Activated naive CD4-positive, alpha-beta T cell treated with anti-CD3 and anti-CD28 coated beads, Interleukin-2, amount 50 U/mL, for 72 hours (primary cell): ENCODE data around the gene RNF144B. TPM values are rescaled to one million over a fixed set of nuclear protein-coding genes. Genes with fewer than 3 reads are reported as not detected.
"Not testable (repeated sequence)": the region's sequence is repeated elsewhere in the genome, so short reads cannot be mapped to it uniquely, and the experiment has no call there.

Experiments
- ATAC-seq, 2 donors: fragments of 150-1000 bp; cut with Tn5 transposase; 2 replicates each; pipeline ENCODE4 v1.10.0; 2021; ENCODE audit warnings: mild to moderate bottlenecking in 2 of 2, moderate library complexity in 2 of 2
- DNase-seq, 2 donors: peaks; one replicate each; pipeline ENCODE4 v3.0.0; 2021 to 2022; ENCODE audit warnings: low spot score in 2 of 2
- H3K27ac Mint-ChIP-seq, 2 donors: one replicate each; pipeline ENCODE4 v1.8.0; 2022; ENCODE audit warnings: mild to moderate bottlenecking in 2 of 2, mixed read lengths in 2 of 2
- H3K36me3 Mint-ChIP-seq, 2 donors: one replicate each; pipeline ENCODE4 v1.8.0; 2022; ENCODE audit warnings: mixed read lengths in 2 of 2
- H3K9me3 Mint-ChIP-seq, 2 donors: one replicate each; pipeline ENCODE4 v1.8.0; 2022; ENCODE audit warnings: mixed read lengths in 2 of 2
- total RNA-seq, 2 donors: library from RNA; stranded (reverse); gene quantifications; one replicate each; pipeline ENCODE4 v1.2.3, GENCODE V29; 2022

The RNF144B gene
- total RNA-seq, result under 1 TPM; 0.91 to 0.95 TPM

DNA sequence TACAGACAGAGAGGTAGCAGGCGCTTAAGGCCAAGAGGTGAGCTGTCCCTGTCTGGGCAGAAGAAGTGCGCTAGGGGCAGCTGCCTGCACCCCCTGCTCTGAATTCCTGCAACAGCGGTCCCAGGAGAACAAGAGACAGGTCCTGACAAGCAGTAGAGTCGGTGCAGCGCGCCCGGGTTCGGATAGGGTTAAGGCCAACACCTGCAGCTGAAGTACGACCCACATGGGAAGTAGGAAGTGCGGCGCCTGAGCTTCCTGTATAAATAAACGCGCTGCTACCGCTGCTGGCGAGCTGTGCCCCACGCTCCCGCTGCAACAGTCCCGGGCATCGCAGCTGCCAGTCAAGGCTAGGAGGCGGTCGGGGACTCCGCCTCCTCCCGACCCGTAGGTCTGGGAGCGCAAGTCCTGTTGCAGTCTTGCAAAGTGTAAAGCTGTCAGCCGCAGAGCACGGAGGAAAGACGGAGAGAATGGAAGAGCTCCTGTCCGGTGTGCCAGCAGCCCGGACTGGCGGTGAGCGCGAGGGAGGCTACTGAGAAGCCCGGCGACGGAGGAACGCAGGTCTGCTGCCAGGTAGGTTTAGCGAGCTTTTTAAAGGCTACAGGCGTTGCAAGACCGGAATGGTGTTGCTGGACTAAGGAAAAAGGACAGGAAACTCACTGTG is at the start of gene RNF144B:
RNF144B (plus strand) TSS at position 290 of the 661 bp plus-strand sequence. CDS start 12,185 bp downstream, outside the sequence.
- Mint-ChIP-seq H3K9me3 (no peaks in the 10 kb centered on the region), H3K27ac (peak within 1 kb of the TSS in 1 of 2 donors; percentile 77)
- peak; percentile 93 to 97 for ATAC-seq

DNA sequence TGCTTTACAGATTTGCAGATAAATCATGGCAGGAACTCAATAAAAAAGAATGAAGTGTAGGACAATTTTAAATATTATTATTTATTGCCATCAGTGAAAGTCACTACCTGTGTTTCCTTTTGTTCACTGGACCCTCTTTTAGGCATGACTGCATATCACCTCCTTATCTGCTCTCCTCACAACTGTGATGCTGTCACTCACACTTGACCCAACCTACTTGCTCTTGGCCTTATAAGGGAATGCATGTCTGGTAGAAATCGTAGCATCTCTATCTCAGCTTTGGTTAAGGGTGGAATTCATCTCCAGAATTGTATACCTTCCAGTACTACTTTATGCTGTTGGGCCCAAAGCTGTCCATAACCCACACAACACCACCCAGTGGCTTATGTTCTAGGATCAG is 47.6 kb upstream of the RNF144B start:
- no peak for DNase-seq
- no peak overlapping the region for H3K27ac Mint-ChIP-seq
- H3K36me3 Mint-ChIP-seq, result no peaks in the 10 kb centered on the region
- H3K9me3 Mint-ChIP-seq, result no peaks in the 10 kb centered on the region
- ATAC-seq, result no peak

More for the DNA sequence above, at the start of gene RNF144B:
- DNase-seq, result peak; percentile 53 to 76
- peaks cover 0 to 11% of the 10 kb centered on the region in 2 donors for H3K36me3 Mint-ChIP-seq

DNA sequence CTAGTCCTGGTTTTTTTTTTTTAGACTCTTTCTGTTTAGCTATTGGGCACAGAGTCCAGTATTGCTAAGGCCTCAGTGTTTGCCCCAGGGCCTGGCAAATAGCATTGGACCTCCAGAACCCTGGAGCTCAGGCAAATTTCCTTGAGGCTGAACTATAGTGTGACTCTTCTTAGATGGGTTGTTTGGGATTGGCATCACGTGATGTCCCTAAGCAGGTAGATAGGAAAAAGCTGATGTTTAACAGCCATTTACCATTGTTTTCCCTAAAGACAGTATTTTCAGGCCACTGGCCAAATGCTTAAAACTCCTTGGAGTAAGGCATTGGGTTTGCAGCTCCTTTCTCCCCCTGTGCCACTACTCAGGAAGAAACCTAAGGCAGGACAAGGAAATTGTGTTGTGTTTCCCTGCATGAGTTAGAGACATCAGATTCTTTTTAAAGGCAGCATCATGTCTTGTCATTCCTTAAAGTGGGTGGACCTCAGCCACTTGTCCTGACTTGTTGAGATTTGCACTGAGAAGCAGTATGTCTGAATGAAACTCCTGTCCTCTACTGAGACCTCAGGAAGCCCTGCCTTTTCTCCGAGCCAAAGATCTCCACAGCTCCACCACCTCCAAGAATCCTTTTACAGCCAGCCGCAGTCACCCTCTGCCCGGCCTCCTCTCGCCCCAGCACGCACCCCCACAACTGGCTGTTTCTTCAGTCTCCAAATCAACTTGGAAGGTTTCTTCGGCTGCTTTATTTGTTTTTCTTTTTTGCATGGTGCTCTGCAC is 46.2 kb upstream of the RNF144B start:
- Mint-ChIP-seq H3K36me3 (no peaks in the 10 kb centered on the region), H3K27ac (no peak overlapping the region), H3K9me3 (no peaks in the 10 kb centered on the region)
- DNase-seq (no peak), ATAC-seq (no peak)

DNA sequence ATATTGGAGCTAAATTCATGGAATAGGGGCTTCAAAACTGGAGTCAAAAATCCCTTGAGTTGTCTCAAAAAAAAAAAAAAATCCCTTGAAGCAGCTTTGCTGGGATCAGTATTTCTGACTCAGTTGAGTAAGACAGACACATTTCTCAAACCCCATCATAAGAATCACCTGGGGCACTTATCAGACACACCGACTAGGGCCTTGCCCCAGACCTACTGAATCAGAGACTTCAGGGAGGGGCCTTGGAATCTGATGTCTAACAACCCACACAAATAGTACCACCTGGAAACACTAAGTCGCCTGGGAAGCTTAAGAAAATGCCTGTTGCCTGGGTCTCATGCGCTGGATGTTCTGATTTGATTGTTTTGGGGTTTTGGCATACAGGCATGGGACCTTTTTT is 44.9 kb upstream of the RNF144B start:
- DNase-seq, result no peak
- Mint-ChIP-seq H3K36me3 (no peaks in the 10 kb centered on the region), H3K9me3 (no peaks in the 10 kb centered on the region), H3K27ac (no peak overlapping the region)
- peak in 1 of 2 donors; percentile 24 for ATAC-seq

DNA sequence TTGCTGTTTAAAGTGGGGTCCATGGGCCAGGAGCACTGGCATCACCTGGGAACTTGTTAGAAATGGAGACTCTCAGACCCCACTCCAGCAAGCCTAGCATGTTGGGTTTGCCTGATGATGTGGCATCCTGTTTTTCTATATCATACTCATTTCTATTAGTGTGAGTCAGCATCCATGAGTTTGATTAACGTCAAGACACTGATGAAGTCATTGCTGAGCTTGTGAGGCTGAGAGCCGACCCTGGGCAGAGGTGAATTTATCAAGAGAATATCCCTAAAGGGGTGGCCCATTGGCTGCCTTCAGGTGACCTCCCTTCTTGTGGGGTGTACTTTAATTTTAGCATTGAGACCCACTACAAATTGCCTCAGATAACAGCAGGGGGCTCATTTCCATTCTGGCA is 43.4 kb upstream of the RNF144B start:
- ATAC-seq, result peak; percentile 50 to 92
- peak in 1 of 2 donors; percentile 18 for DNase-seq
- no peak overlapping the region for H3K27ac Mint-ChIP-seq
- no peaks in the 10 kb centered on the region for H3K36me3 Mint-ChIP-seq
- no peaks in the 10 kb centered on the region for H3K9me3 Mint-ChIP-seq

DNA sequence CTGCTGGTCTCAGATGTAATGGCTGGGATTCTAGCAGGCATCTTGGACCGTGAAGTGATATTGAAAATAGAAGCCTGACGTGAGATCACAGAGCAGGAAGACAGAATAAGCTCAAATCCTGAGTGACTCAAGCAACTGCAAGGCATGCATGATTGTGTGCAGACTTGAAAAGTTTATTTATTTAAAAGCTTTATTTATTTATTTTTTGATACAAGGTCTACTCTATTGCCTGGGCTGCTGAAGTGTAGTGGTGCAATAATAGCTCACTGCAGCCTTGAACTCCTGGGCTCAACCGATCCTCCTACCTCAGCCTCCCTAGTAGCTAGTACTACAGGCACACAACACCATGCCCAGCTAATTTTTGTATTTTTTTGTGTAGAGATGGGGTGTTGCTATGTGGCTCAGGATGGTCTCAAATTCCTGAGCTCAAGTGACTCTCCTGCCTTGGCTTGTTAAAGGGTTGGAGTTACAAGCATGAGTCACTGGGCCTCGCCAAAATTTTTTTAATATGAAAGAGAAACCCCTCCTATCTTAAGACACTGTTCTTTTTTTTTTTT is 40.1 kb upstream of the RNF144B start:
- Mint-ChIP-seq H3K9me3 (no peaks in the 10 kb centered on the region), H3K36me3 (no peaks in the 10 kb centered on the region), H3K27ac (no peak overlapping the region)
- ATAC-seq (no peak), DNase-seq (no peak)

DNA sequence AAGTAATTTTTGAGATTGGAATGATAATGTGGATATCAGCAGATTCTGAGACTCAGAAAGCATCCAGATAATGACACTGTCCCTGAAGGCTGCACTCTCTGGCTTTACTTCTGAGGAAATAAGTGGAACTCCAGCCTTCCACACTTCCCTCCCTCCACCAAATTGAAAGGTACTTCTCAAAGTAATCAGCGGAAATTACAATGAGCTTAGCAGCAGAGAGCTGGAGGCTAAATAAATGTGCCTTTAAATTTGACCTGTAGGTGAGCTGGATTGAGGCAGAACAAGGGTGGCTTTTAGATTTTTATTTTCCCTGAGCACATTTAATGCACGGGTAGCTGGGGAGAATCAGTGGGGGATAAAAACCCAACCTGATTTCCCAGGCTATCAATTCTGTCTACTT is 39.3 kb upstream of the RNF144B start:
- ATAC-seq (no peak), DNase-seq (no peak)
- Mint-ChIP-seq H3K36me3 (no peaks in the 10 kb centered on the region), H3K27ac (no peak overlapping the region), H3K9me3 (no peaks in the 10 kb centered on the region)

DNA sequence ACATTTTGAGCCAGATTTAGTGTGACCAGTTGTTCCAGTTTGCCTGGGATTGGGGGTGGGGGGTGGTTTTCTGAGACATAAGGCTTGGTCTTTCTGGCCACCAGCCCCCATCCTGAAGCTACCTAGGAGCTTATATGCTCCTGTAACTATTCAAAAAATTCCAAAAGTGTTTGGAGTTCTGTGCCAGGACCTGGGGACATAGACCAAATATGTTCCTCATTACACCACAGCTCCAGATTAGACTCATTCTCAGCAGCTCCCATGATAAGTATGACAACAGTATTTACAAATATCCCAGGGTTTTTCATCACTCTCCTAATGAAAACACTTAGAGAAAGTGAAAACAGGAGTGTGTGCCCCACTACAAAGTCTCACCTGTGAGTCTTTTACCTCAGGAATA is 37.8 kb upstream of the RNF144B start:
- Mint-ChIP-seq H3K36me3 (no peaks in the 10 kb centered on the region), H3K9me3 (no peaks in the 10 kb centered on the region), H3K27ac (no peak overlapping the region)
- ATAC-seq, result no peak
- no peak for DNase-seq

DNA sequence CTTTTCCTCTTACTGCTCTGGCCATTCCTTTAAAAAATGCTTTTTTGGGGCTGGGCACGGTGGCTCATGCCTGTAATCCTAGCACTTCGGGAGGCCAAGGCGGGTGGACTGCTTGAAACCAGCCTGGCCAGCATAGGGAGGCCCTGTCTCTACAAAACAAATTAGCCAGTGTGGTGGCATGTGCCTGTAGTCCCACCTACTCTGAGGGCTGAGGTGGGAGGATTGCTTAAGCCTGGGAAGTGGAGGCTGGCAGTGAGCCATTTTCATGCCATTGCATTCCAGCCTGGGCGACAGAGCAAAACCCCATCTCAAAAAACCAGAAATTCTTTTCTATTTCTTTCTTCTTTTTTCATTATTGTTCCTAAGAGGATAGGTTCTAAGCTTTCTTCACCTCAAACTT is 36.9 kb upstream of the RNF144B start:
- no peak for ATAC-seq
- Mint-ChIP-seq H3K27ac (no peak overlapping the region), H3K36me3 (peaks cover 0 to 2% of the 10 kb centered on the region in 2 donors), H3K9me3 (no peaks in the 10 kb centered on the region)
- no peak for DNase-seq

DNA sequence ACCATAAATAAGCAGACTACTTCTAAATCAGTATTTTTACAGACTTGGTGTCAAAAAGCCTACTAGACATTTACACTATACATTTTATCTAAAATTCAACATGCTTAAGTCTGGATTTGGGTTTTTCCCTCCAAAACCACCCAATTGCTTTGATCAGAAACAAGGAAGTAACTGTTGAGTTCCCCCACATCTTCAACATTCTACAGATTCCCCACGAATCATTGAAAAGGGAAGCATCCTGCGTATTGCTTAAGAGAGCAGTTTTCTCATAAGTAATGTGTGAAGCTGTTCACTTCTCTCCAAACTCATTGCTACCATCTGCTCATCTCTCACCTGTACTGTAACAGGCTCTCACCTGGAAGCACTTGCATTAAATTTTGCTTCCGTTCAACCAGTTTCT is 36.4 kb upstream of the RNF144B start:
- Mint-ChIP-seq H3K27ac (no peak overlapping the region), H3K9me3 (no peaks in the 10 kb centered on the region), H3K36me3 (peaks cover 0 to 6% of the 10 kb centered on the region in 2 donors)
- no peak for ATAC-seq
- DNase-seq, result no peak

DNA sequence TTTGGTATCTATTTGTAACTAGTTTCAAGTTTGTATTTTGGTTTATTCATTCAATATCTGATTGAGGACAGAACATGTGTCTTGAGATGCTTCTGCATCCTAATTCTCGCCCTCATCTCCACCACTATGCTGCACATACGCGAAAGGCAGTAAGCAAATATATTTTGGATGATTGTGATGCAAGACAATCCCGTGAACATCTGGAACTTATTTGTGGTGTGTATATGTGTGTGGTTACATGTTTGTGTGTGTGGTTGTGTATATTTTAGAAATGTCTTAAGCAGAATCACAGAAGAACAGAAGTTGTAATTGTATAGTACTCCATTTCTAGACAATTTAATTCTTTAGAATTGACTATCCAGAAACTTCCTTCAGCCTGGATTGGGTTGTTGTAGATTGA is 35.1 kb upstream of the RNF144B start:
- H3K27ac Mint-ChIP-seq, result no peak overlapping the region
- H3K9me3 Mint-ChIP-seq, result no peaks in the 10 kb centered on the region
- no peak for DNase-seq
- H3K36me3 Mint-ChIP-seq, result peaks cover 5 to 6% of the 10 kb centered on the region in 2 donors
- ATAC-seq, result no peak

DNA sequence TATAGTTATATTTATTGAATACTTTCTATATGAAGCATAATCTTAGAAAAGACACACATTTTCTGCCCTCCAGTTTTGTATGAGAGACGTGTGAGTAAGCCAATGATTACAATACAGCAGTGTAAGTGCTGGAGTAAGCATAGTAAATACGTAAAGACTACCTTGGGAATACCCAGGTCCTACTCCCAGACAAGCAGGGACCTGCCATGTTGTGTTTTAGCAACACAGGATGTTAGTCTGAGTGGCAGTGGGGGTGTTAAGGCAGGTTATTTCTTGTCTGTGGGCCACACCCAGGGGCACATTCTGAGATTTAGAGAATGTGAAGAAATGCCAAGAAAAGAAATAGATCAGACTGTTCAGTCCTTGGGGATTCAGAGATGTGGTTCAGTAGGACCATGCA is 34.3 kb upstream of the RNF144B start:
- Mint-ChIP-seq H3K27ac (no peak overlapping the region), H3K36me3 (peaks cover 7 to 12% of the 10 kb centered on the region in 2 donors), H3K9me3 (no peaks in the 10 kb centered on the region)
- no peak for ATAC-seq
- no peak for DNase-seq

DNA sequence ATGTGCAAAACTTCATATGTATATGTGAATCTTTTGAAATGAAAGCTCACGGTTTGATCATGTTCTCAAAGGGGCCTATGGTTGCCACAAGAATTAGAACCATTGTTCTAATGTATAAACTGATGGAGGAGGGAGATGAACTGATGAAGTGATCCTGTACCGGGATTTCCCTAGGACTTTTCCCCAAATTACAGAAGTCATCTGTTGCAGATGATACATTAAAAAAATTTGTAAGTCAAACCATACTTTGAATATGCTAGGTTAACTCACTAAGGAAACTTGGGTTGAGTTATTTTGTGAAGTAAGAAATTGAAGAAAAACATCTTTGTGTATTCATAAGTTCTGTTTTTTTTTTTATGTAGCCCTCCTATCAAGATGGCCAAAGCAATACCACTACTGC is 33.9 kb upstream of the RNF144B start:
- DNase-seq (no peak), ATAC-seq (no peak)
- Mint-ChIP-seq H3K9me3 (peaks cover 2 to 3% of the 10 kb centered on the region in 2 donors), H3K27ac (no peak overlapping the region), H3K36me3 (peaks cover 11 to 16% of the 10 kb centered on the region in 2 donors)

DNA sequence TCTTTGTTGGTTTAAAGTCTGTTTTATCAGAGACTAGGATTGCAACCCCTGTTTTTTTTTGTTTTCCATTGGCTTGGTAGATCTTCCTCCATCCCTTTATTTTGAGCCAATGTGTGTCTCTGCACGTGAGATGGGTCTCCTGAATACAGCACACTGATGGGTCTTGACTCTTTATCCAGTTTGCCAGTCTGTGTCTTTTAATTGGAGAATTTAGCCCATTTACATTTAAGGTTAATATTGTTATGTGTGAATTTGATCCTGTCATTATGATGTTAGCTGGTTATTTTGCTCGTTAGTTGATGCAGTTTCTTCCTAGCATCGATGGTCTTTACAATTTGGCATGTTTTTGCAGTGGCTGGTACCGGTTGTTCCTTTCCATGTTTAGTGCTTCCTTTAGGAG is 29.6 kb upstream of the RNF144B start:
- peaks cover 15 to 20% of the 10 kb centered on the region in 2 donors for H3K36me3 Mint-ChIP-seq
- not testable (repeated sequence) for H3K27ac Mint-ChIP-seq, ATAC-seq, DNase-seq, H3K9me3 Mint-ChIP-seq

DNA sequence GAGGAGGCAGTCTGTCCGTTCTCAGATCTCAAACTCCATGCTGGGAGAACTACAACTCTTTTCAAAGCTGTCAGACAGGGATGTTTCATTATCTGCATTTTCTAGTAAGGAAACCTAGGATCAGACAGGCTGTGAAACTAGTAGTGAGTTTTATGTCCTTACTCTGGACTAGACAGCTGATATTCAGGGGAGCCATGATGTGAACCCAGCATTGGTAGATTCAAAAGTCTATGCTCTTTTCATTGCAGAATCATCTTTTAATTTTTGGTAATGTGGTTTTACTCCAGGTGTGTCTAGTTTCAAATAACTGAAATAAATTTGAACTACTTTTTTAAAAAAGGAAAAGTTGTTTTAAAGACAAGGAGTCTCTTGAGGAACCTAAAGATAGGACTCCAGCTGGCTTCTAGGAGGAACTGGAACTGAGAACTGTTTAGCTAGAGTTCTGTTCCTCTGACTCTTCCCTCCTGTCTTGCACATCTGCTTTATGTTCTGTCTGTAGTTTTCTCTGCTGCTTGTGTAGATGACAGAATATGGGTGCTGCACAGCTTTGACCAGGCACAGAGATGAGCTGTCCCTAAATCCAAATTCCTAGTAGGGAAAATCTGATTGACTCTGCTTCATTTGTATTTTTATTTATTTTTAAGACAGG is 27.8 kb upstream of the RNF144B start:
- no peak for ATAC-seq
- H3K36me3 Mint-ChIP-seq, result peaks cover 15 to 20% of the 10 kb centered on the region in 2 donors
- no peak overlapping the region for H3K27ac Mint-ChIP-seq
- no peak for DNase-seq
- peaks cover 5 to 7% of the 10 kb centered on the region in 2 donors for H3K9me3 Mint-ChIP-seq

DNA sequence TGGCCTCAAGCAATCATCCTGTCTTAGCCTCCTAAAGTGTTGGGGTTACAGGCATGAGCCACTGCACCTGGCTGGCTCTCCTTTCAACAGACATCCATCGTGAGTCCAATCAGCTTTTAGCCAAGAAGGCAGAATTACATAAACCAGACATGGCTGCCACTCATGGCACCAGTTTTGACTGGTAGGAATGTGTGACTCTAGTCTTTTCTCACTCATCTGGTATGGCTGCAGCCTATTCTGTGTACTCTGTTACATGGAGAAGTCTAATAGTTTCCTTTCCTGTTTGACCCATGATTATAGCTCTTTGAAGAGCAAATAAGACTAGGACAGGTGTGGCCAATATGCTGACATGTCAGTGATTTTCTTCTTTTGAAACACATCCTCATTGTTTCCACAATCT is 27.0 kb upstream of the RNF144B start:
- H3K9me3 Mint-ChIP-seq, result peaks cover 5 to 12% of the 10 kb centered on the region in 2 donors
- no peak for DNase-seq
- no peak for ATAC-seq
- H3K27ac Mint-ChIP-seq, result no peak overlapping the region
- peaks cover 20% of the 10 kb centered on the region in 2 donors for H3K36me3 Mint-ChIP-seq

DNA sequence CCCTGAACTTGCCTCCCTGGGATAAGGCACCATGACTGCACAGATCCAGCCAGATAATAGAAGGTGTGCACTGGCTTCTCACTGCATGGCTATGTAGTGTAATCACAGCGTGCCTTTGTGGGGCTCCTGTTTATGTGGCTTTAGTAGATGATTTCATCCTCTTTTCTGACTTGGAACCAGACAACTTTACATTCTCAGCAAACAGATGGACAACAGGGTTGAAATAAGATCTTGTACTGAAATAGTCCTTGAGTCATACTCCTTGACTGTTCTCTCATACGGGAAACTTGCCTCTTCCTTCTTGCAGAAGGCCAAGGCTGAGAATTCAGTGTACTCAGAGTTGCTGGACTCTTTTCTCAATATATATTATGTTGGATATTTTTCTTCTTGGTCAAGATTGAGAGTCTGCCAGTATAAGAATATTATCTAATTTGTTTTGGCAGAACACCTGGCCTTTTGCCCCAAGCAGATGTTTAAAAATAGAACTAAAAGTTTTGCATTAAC is 25.0 kb upstream of the RNF144B start:
- peaks cover 13 to 22% of the 10 kb centered on the region in 2 donors for H3K36me3 Mint-ChIP-seq
- H3K27ac Mint-ChIP-seq, result no peak overlapping the region

More for the DNA sequence above, 25.0 kb upstream of the RNF144B start:
- ATAC-seq, result no peak
- no peak for DNase-seq
- peaks cover 5 to 12% of the 10 kb centered on the region in 2 donors for H3K9me3 Mint-ChIP-seq
